Suppressor macrophage treated with lipopolysaccharide for 4 hours (primary cell): Measurements from ENCODE around the gene HHIPL1.

Source experiments
- DNase-seq: peaks from one replicate; pipeline ENCODE4 v3.0.0-alpha.2; 2020

HHIPL1 gene

DNA sequence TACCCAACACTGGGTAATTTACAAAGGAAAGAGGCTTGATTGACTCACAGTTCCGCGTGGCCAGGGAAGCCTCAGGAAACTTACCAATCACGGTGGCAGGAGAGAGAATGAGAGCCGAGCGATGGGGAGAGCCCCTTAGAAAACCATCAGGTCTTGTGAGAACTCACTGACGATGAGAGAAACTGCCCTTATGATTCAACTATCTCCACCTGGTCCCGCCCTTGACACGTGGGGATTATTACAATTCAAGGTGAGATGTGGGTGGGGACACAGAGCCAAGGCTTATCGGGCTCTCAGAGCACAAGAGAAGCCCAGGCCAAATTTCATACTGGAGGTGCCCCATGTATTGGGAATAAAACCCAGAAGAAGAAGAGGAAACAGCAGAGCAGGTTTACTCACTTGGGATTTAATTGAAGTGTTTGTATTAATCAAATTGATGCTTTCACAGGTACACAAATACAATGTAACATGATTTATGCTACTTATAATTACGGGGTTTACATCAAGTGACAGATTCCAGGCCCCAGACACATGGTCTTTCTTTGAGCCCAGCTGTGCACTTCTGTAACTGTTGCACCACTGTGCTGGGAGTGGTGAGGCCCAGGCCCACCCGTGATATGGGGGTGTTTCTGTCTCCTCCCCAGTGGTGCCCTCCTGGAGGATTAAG lies 32.7 kb upstream of the HHIPL1 start:
- no peak for DNase-seq

DNA sequence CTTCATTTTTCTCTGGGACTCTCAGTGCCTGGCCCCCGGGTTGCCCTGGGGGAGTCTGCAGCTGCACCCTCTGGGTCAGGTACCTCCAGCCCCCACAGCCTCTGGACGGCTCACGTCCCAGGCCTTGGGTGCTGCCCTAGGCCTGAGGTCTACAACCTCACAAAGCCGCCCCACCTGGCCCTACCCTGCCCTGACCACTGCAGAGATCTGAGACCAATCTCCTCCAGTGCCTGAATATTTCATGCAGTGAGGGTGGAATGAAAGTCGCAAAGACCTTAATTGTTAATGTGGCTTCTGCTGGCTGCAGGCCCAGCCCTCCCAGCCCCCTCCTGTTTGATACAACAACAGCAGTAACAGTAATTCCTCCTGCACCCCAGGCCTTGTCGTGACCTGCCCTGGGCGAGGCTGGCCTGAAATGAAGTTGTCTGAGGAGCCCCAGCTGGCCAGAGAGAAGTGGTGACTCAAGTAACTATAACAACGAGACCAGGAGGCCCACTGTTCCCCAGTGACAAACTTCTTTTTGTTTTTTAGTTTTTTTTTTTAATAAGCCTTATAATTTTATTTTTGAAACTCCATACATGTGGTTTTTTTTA lies 32.1 kb upstream of the HHIPL1 start:
- DNase-seq, result no peak

DNA sequence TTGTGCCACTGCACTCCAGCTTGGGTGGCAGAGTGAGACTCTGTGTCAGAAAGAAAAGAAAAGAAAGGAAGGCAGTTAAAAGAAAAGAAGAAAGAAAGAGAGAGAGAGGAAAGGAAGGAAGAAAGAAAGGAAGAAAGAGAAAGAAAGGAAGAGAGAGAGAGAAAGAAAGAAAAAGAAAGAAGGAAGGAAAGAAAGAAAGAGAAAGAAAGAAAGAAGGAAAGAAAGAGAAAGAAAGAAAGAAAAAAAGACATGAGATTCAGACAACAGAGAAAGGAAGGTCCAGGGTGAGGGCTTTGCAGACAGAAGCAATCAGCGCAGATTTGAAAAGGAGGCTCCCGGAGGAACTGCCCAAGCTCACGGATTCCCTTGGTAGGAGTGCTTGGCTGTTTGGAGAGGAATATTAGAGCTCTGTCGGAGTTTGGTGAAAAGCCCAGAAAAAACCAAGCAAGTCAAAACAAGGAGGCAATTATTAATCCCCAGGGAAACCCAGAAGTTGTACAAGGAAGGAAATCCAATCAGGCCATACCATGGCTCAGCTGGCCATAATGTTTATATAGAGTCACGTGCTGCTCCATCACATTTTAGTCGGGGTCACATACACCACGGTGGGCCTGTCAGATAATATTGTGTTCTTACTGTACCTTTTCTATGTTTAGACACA lies 29.3 kb upstream of the HHIPL1 start:
- DNase-seq, result no peak

DNA sequence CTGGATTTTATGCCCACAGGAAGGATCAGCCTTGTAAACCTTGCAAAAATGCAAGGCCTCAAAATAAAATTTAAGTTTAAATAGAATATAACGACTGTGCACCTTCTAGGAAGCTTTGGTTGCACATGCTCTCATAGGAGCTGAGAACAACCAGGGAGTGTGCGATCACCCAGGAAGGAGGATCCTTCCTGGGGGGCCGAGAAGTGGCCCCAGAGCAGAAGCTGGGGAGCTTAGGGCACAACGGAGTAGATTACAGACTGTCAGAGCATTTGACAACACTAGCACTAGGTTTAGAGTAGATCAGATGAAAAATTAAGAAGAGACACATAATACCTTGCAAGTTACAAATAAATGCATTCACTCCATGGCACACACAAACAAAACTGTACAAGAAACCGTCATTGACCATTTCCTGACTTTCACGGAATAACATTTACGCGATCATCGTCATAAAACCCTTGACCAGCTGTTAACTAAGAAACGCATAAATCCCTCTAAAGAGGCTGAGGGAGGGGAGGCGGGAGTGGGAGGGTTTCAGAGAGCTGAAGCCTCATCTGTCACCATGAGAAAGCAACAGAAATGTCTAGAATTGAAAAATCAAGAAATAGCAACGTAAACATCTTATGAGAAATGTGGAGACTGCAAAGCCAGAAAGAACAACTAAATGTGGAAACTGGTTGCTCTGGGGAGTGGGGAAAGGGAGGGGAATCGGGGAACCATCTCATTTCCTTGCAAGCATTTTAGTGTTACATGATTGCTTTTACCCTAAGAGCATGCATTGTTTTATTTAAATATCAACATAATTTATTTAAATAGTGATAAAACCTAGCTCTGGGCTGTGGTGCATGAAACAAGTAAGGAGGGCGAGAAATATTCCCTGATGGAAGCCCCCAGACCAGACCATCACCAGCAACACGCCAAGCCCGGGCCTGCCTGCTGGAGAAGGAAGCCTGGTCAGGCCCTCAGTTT lies 27.8 kb upstream of the HHIPL1 start:
- DNase-seq, result no peak

DNA sequence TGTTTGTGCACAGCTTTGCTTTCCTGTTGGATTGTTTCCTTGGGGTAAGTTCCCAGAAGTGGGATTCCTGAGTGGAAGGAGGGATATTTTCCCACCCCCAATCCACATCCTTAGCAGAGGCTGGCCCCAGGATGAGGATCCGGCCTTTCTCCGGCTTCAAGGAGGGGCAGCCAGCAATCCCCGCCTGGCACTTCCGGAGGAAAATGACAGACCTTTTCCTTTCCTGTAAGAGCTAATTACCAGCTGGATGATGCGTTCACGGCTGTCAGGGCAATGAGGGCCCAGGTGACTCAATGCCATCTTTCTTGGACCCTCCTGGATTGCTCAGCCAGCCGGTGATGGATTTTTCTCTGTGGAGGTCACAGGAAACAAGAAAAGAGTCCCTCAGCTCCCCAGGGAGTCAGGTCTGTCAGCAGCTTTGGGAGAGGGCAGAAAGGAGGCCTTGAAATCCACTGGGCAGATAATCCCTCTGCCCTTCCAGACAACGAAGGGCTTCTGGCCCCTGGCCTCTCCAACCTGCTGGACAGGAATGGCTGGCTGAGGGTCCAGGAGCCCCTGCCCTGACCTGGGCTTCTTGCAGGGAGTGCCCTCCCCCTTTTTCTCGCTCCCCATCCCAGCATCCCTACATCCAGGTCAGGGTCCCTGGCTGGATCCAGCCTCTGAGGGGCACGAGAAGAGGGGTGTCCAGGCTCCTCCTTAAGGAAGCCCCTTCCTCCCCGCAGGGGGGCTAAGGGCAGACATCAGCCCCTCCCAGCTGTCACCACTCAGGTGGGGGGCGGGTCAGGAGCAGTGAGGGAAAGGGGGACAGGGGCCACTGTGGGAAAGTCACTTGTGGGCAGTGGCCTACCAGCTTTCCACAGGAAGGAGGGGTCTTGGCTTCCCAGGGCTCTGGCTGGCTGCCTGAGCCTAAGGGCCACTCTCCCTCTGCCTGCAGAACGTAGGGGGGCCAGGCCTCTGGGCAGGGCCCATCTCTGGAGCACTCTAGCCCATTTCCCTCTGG lies 24.8 kb upstream of the HHIPL1 start:
- no peak for DNase-seq

GRCh38 chr14:99621948-99622347 lies 23.0 kb upstream of the HHIPL1 start:
- no peak for DNase-seq

DNA sequence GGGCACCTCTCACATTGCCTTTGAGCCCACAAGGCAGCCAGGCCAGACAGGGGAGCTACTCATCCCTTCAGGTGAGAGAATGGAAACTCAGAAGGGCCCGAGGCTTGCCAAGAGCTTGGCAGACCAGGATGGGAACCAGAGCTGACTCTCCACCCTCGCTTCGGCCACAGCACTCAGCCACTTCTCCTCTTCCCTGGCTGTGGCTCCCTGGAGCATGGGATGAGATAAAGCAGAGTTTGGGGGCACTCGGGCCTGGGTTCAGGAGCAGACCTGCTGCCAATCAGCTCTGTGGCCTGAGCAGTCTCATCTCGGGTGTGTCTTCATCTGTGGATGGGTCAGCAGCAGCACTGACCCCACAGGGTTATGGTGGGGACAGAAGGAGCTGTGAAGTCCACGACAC lies 20.9 kb upstream of the HHIPL1 start:
- DNase-seq, result no peak

- no peak for DNase-seq
These were observed 20.0 kb upstream of the HHIPL1 start for GRCh38 chr14:99624971-99625370.

GRCh38 chr14:99625476-99625875 lies 19.5 kb upstream of the HHIPL1 start:
- DNase-seq, result no peak

GRCh38 chr14:99626041-99626648 lies 18.8 kb upstream of the HHIPL1 start:
- DNase-seq, result no peak

DNA sequence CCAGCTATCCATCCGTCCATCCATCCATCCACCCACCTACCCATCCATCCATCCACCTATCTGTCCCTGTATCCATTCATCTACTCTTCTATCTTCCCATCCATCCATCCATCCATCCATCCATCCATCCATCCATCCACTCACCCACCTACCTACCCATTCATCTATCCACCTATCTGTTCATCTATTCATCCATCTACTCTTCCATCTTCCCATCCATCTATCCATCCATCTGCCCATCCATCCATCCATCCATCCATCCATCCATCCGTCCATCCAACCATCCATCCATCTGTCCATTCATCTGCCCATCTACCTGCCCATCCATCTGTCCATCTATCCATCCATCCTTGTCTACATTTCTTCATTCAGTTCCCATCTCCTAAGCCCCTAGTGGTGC lies 17.8 kb upstream of the HHIPL1 start:
- DNase-seq, result no peak

GRCh38 chr14:99627510-99628381 lies 17.2 kb upstream of the HHIPL1 start:
- DNase-seq, result no peak

GRCh38 chr14:99628887-99629618 lies 15.9 kb upstream of the HHIPL1 start:
- DNase-seq, result peak; percentile 79

- DNase-seq, result no peak
These were observed 14.7 kb upstream of the HHIPL1 start for GRCh38 chr14:99630202-99630601.

DNA sequence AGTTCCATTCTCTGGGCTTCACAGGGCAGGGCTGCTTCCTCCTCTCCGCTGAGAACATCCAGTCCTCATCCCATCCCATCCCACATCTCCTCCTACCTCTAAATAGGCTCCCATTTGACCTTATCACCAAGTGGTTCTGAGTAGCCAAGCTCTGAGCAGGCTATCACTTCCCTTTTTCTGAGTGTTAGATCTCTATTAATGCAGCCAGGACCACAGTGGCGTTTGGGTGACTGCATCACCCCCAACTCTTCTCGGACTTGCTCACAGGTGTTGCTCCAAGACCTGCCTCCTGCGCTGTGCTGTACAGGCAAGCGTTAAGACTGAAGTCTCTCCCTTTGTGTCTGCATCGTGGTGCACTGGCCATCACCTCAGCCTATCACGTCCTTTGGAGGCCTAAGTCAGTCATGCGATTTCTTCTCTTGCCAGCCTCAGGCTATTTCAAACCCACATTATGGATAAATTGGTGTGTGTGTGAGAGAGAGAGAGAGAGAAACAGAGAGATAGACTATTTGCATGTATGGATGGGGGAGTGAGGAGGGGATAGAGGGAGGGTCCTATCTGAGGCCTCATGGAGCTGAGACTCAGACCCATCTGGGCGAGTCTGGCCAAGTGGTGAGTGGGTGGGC lies 12.4 kb upstream of the HHIPL1 start:
- DNase-seq, result no peak

DNA sequence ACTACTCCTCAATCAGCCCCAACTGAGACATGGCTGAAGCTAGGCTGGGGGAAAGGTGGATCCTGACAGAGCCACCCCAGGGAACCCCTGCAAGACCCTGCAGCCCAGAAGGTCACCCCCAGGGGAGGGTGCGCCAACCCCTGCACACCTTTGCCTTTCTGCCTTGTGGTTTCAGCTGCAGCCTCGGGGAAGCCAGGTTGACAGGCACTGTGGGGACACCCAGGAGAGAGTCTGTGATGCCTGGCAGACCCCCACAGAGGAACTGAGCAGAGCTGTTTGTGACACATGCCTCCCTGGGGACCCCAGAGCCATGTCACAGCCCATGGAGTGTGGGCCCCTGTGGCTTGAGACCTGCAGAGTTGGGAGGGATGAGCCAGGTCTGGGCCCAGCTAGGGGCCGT lies 11.8 kb upstream of the HHIPL1 start:
- no peak for DNase-seq

DNA sequence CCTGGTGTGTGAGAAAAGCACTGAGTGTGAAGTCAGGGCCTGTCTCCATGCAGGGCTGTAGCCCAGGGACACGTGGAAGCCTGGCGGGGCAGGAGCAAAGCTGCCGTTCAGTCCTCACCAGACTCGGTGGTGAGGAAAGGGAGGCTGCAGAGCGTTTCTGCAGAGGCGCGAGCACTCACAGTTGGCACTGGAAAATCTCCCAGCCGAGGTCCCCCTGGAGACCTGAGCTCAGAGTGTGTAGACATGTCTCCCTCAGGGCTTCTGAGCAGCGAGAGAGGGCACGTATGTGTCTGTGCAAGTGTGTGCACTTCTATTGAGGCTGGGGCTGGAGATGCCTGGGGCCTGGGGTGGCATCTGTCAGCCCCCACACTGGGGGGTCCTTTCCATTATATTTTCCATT lies 11.0 kb upstream of the HHIPL1 start:
- DNase-seq, result no peak

DNA sequence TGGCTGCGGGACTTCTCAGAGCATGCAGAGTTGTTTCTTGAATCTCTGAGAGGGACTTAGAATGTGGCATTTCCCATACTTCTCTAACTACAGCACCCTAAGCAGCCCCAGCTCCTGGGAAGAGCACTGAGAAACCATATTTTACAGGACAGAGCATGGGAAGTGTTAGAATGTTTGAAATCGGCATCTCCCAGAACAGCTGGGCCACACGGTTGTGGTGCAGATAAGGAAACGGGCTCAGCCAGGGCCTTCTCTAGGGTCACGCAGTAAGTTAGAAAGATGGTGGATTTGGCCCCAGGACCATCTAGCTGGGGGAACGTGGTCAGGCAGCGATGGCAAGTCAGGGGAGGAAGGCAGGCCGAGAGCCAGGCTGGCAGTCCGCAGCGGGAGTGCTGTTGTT lies 10.5 kb upstream of the HHIPL1 start:
- DNase-seq, result no peak

GRCh38 chr14:99635116-99635515 lies 9.8 kb upstream of the HHIPL1 start:
- DNase-seq, result no peak
